Breast epithelium (tissue), 4 donors: ENCODE results near the gene PXN. TPM values are rescaled to one million over a fixed set of nuclear protein-coding genes. Genes with fewer than 3 reads are reported as not detected.

ENCODE experiments used
- DNase-seq, 2 donors: peaks; one replicate each; pipeline ENCODE4 v3.0.0-alpha.2; 2019; ENCODE audit warnings: low spot score in 2 of 2
- H3K27ac ChIP-seq, 2 donors: fragments of 200-600 bp; sonication (generic) in 1 of 2; one replicate each; pipeline ENCODE4 v1.5.1; 2016 to 2019; ENCODE audit warnings: mild to moderate bottlenecking in 1 of 2
- H3K27me3 ChIP-seq, 2 donors: fragments of 200-600 bp; sonication (generic) in 1 of 2; one replicate each; pipeline versions ENCODE4 v1.5.1 to v1.6.0; 2017 to 2019; ENCODE audit warnings: control low read depth in 1 of 2, mild to moderate bottlenecking in 1 of 2
- H3K36me3 ChIP-seq: fragments of 200-600 bp; one replicate; pipeline ENCODE4 v1.5.1; 2019
- H3K4me1 ChIP-seq, 2 donors: fragments of 200-600 bp; sonication (generic); one replicate each; pipeline ENCODE4 v1.5.1; 2016 to 2019; ENCODE audit warnings: control low read depth in 1 of 2
- H3K4me3 ChIP-seq, 3 donors: fragments of 200-600 bp; sonication (generic); 1 replicate in 2 of 3; 2 replicates in 1 of 3; pipeline ENCODE4 v1.5.1; 2016 to 2019; ENCODE audit warnings: mild to moderate bottlenecking in 3 of 3, moderate library complexity in 2 of 3
- H3K9me3 ChIP-seq, 2 donors: fragments of 200-600 bp; sonication (generic) in 1 of 2; one replicate each; pipeline ENCODE4 v1.5.1; 2016 to 2019; ENCODE audit warnings: control low read depth in 1 of 2
- CTCF ChIP-seq, 3 donors: fragments of 450-650 bp; IDR thresholded peaks; one replicate each; pipeline ENCODE4 v1.5.1; 2016 to 2017; ENCODE audit warnings: antibody characterized with exemption in 3 of 3, mild to moderate bottlenecking in 3 of 3, moderate library complexity in 3 of 3
- POLR2A ChIP-seq: fragments of 450-650 bp; IDR thresholded peaks from one replicate; pipeline ENCODE4 v1.6.1; 2016; ENCODE audit warnings: antibody characterized with exemption, mild to moderate bottlenecking, moderate library complexity
- POLR2AphosphoS5 ChIP-seq, 3 donors: sonication (generic); formaldehyde crosslinking; IDR thresholded peaks; one replicate each; pipeline ENCODE4 v1.6.1; 2017; ENCODE audit warnings: antibody characterized with exemption in 3 of 3
- intact Hi-C: fragments of 100-400 bp; cut with DNase I; formaldehyde crosslinking; loops from one replicate; pipeline ENCODE4 v1.15.1; 2023; ENCODE audit warnings: low total_unique reads
- total RNA-seq, 3 donors: library from RNA; depleted of rRNA; stranded (reverse); fragments of >200 nt; gene quantifications; one replicate each; pipeline ENCODE4 v1.1.0, GENCODE V29; 2016

PXN gene
- total RNA-seq, 3 donors from 2014 or later: 44.8 to 74.1 (median 53.9) TPM

- Histone ChIP-seq H3K9me3 (no peaks in the 10 kb centered on the region), H3K27ac (peak overlapping the region; percentile 94), H3K4me3 (peak overlapping the region in 2 of 3 donors; percentile 17 to 50), H3K36me3 (no peaks in the 10 kb centered on the region), H3K27me3 (no peaks in the 10 kb centered on the region), H3K4me1 (peaks cover 36 to 64% of the 10 kb centered on the region in 2 donors)
- intact Hi-C loops: no loop called here
- DNase-seq: no peak
- TF ChIP-seq POLR2A (no peak), POLR2AphosphoS5 (IDR thresholded peaks at IDR 0.05) (no peak), CTCF (IDR thresholded peaks at IDR 0.05) (no peak)
Observed at GRCh38 chr12:120229071-120229486, 36.5 kb downstream of the PXN start.

- no peaks in the 10 kb centered on the region for H3K9me3 ChIP-seq
- H3K27ac ChIP-seq: peak overlapping the region; percentile 94
- H3K4me3 ChIP-seq: peak overlapping the region in 2 of 3 donors; percentile 17 to 50
- H3K36me3 ChIP-seq: no peaks in the 10 kb centered on the region
- H3K4me1 ChIP-seq: peaks cover 35 to 60% of the 10 kb centered on the region in 2 donors
- intact Hi-C loops: no loop called here
- peak; percentile 81 to 98 (median 96) for TF ChIP-seq CTCF (IDR thresholded peaks at IDR 0.05)
- peak; percentile 67 to 78 (median 70) for TF ChIP-seq POLR2AphosphoS5 (IDR thresholded peaks at IDR 0.05)
- TF ChIP-seq POLR2A: no peak
- peak; percentile 75 to 87 for DNase-seq
- no peaks in the 10 kb centered on the region for H3K27me3 ChIP-seq
Observed at GRCh38 chr12:120228291-120229070, 37.0 kb downstream of the PXN start.

GRCh38 chr12:120228041-120228290 lies 37.6 kb downstream of the PXN start:
- H3K4me3 ChIP-seq: peak overlapping the region in 1 of 3 donors; percentile 50
- no peaks in the 10 kb centered on the region for H3K36me3 ChIP-seq
- peak overlapping the region; percentile 94 for H3K27ac ChIP-seq
- H3K9me3 ChIP-seq: no peaks in the 10 kb centered on the region
- TF ChIP-seq CTCF (IDR thresholded peaks at IDR 0.05) (no peak), POLR2AphosphoS5 (IDR thresholded peaks at IDR 0.05) (no peak), POLR2A (no peak)
- no peak for DNase-seq
- intact Hi-C loops: no loop called here
- no peaks in the 10 kb centered on the region for H3K27me3 ChIP-seq
- peaks cover 35 to 59% of the 10 kb centered on the region in 2 donors for H3K4me1 ChIP-seq

GRCh38 chr12:120227233-120228040 lies 38.1 kb downstream of the PXN start:
- peak overlapping the region in 1 of 2 donors; percentile 94 for H3K27ac ChIP-seq
- intact Hi-C loops: no loop called here

GRCh38 chr12:120225852-120226640 lies 39.5 kb downstream of the PXN start:
- Histone ChIP-seq H3K36me3 (peaks cover 12% of the 10 kb centered on the region), H3K27me3 (no peaks in the 10 kb centered on the region), H3K9me3 (no peaks in the 10 kb centered on the region), H3K4me1 (peaks cover 25 to 40% of the 10 kb centered on the region in 2 donors), H3K27ac (peak overlapping the region; percentile 38 to 59), H3K4me3 (peak overlapping the region in 1 of 3 donors; percentile 26)
- no peak for DNase-seq
- intact Hi-C loops: no loop called here
- TF ChIP-seq CTCF (IDR thresholded peaks at IDR 0.05) (no peak), POLR2A (no peak), POLR2AphosphoS5 (IDR thresholded peaks at IDR 0.05) (no peak)

More at GRCh38 chr12:120227233-120228040, 38.1 kb downstream of the PXN start:
- no peaks in the 10 kb centered on the region for H3K27me3 ChIP-seq
- H3K9me3 ChIP-seq: no peaks in the 10 kb centered on the region
- DNase-seq: no peak
- peaks cover 3% of the 10 kb centered on the region for H3K36me3 ChIP-seq
- TF ChIP-seq POLR2AphosphoS5 (IDR thresholded peaks at IDR 0.05) (no peak), POLR2A (no peak)
- H3K4me3 ChIP-seq: no peak overlapping the region
- H3K4me1 ChIP-seq: peaks cover 35 to 54% of the 10 kb centered on the region in 2 donors
